Liver (tissue), 9 donors: ENCODE results near the gene ARID4A. TPM values are rescaled to one million over a fixed set of nuclear protein-coding genes. Genes with fewer than 3 reads are reported as not detected.
"Not testable (repeated sequence)": the region's sequence is repeated elsewhere in the genome, so short reads cannot be mapped to it uniquely, and the experiment has no call there.

Source experiments
- DNase-seq: peaks from one replicate; pipeline ENCODE4 v3.0.0-alpha.2; 2017; ENCODE audit warnings: low spot score
- H3K27ac ChIP-seq, 2 donors: one replicate each; pipeline ENCODE4 v1.7.0; 2013; ENCODE audit warnings: inconsistent platforms in 2 of 2, low read length in 2 of 2, control low read depth in 1 of 2, low read depth in 1 of 2, mild to moderate bottlenecking in 1 of 2
- H3K27me3 ChIP-seq, 4 donors: one replicate each; pipeline versions ENCODE4 v1.6.1 to v1.7.0; 2013; ENCODE audit warnings: low read length in 3 of 4, inconsistent platforms in 1 of 4, mild to moderate bottlenecking in 1 of 4, moderate library complexity in 1 of 4; ENCODE audit not compliant: control insufficient read depth in 4 of 4, insufficient read depth in 4 of 4
- H3K36me3 ChIP-seq, 4 donors: one replicate each; pipeline versions ENCODE4 v1.6.1 to v1.7.0; 2013; ENCODE audit warnings: low read length in 3 of 4, mild to moderate bottlenecking in 3 of 4, low read depth in 1 of 4, moderate library complexity in 1 of 4; ENCODE audit not compliant: control insufficient read depth in 4 of 4, insufficient read depth in 3 of 4
- H3K4me1 ChIP-seq, 4 donors: one replicate each; pipeline versions ENCODE4 v1.6.1 to v1.7.0; 2013; ENCODE audit warnings: low read length in 3 of 4, mild to moderate bottlenecking in 3 of 4, moderate library complexity in 1 of 4; ENCODE audit not compliant: control insufficient read depth in 4 of 4, insufficient read depth in 4 of 4
- H3K4me3 ChIP-seq, 3 donors: one replicate each; pipeline versions ENCODE4 v1.6.1 to v1.7.0; 2013; ENCODE audit warnings: low read length in 3 of 3, control low read depth in 1 of 3, low read depth in 1 of 3, mild to moderate bottlenecking in 1 of 3
- H3K9ac ChIP-seq, 2 donors: one replicate each; pipeline ENCODE4 v1.7.0; 2013; ENCODE audit warnings: low read length in 2 of 2, mild to moderate bottlenecking in 2 of 2, moderate library complexity in 2 of 2, control low read depth in 1 of 2, low read depth in 1 of 2
- H3K9me3 ChIP-seq, 4 donors: one replicate each; pipeline versions ENCODE4 v1.6.1 to v1.7.0; 2013; ENCODE audit warnings: low read length in 3 of 4; ENCODE audit not compliant: control insufficient read depth in 4 of 4
- ATF3 ChIP-seq: IDR thresholded peaks from 2 replicates; pipeline ENCODE4 v1.6.1; 2016; ENCODE audit warnings: antibody characterized with exemption
- EGR1 ChIP-seq, 2 donors: IDR thresholded peaks; 2 replicates each; pipeline ENCODE4 v1.6.1; 2016 to 2018; ENCODE audit warnings: antibody characterized with exemption in 2 of 2, low read depth in 2 of 2
- FOXA1 ChIP-seq: IDR thresholded peaks from 2 replicates; pipeline ENCODE4 v1.6.1; 2016; ENCODE audit warnings: antibody characterized with exemption
- FOXA2 ChIP-seq: IDR thresholded peaks from 2 replicates; pipeline ENCODE4 v1.6.1; 2016; ENCODE audit warnings: antibody characterized with exemption
- GABPA ChIP-seq, 2 donors: IDR thresholded peaks in 1 of 2; conservative IDR thresholded peaks in 1 of 2; 2 replicates each; pipeline ENCODE4 v1.6.1; 2016; ENCODE audit warnings: antibody characterized with exemption in 2 of 2, mild to moderate bottlenecking in 1 of 2, moderate library complexity in 1 of 2
- HNF4A ChIP-seq, 2 donors: conservative IDR thresholded peaks; 2 replicates each; pipeline ENCODE4 v1.6.1; 2016; ENCODE audit warnings: antibody characterized with exemption in 2 of 2, mild to moderate bottlenecking in 2 of 2
- HNF4G ChIP-seq: IDR thresholded peaks from 2 replicates; pipeline ENCODE4 v1.6.1; 2016; ENCODE audit warnings: antibody characterized with exemption
- JUND ChIP-seq, 2 donors: IDR thresholded peaks; 2 replicates each; pipeline ENCODE4 v1.6.1; 2016; ENCODE audit warnings: antibody characterized with exemption in 2 of 2
- MAX ChIP-seq: IDR thresholded peaks from 2 replicates; pipeline ENCODE4 v1.6.1; 2016; ENCODE audit warnings: antibody characterized with exemption
- NR2F2 ChIP-seq: IDR thresholded peaks from 2 replicates; pipeline ENCODE4 v1.6.1; 2016; ENCODE audit warnings: antibody characterized with exemption
- RAD21 ChIP-seq, 2 donors: IDR thresholded peaks; 2 replicates each; pipeline ENCODE4 v1.6.1; 2016; ENCODE audit warnings: antibody characterized with exemption in 2 of 2, mild to moderate bottlenecking in 2 of 2
- REST ChIP-seq: IDR thresholded peaks from 2 replicates; pipeline ENCODE4 v1.6.1; 2016; ENCODE audit warnings: antibody characterized with exemption, mild to moderate bottlenecking
- RXRA ChIP-seq, 2 donors: IDR thresholded peaks; 2 replicates each; pipeline ENCODE4 v1.6.1; 2017 to 2018; ENCODE audit warnings: antibody characterized with exemption in 2 of 2, mild to moderate bottlenecking in 1 of 2
- SP1 ChIP-seq: IDR thresholded peaks from 2 replicates; pipeline ENCODE4 v1.6.1; 2018; ENCODE audit warnings: antibody characterized with exemption, mild to moderate bottlenecking
- TAF1 ChIP-seq: conservative IDR thresholded peaks from 2 replicates; pipeline ENCODE4 v1.6.1; 2016; ENCODE audit warnings: antibody characterized with exemption, mild to moderate bottlenecking
- YY1 ChIP-seq: IDR thresholded peaks from 2 replicates; pipeline ENCODE4 v1.6.1; 2016; ENCODE audit warnings: antibody characterized with exemption, mild to moderate bottlenecking
- WGBS: extraction: QIAGEN DNeasy Blood & Tissue Kit; methylation state at CpG from one replicate; pipeline ENCODE4 v1.1.7; 2013; 5-methylcytosine and 5-hydroxymethylcytosine counted together
- polyA plus RNA-seq, 2 donors: library from polyadenylated mRNA; stranded (reverse) in 1 of 2; unstranded in 1 of 2; fragments of 200-250 nt in 1 of 2; fragments of >200 nt in 1 of 2; fragmentation: Nextera tagmentation in 1 of 2; extraction: Ambion mirVana in 1 of 2; gene quantifications; one replicate each; pipeline versions ENCODE4 v1.2.1 to v1.2.3, GENCODE V29; 2013 to 2015
- total RNA-seq, 2 donors: library from RNA; depleted of rRNA; stranded (reverse); fragments of >200 nt; gene quantifications; one replicate each; pipeline ENCODE4 v1.2.3, GENCODE V29; 2014
- TF ChIP-seq, protein P1 (sequence below): fragments of 150-350 bp; IDR thresholded peaks from 2 replicates; pipeline ENCODE4 v1.5.1; 2017; ENCODE audit warnings: improper control_type of control experiment, low read depth, low read length; ENCODE audit not compliant: missing input control
- TF ChIP-seq, protein P2 (sequence below): IDR thresholded peaks from 2 replicates; pipeline ENCODE4 v1.6.1; 2016; ENCODE audit warnings: antibody characterized with exemption
- donor health status: healthy.
- donor health status: healthy.
- donor health status: healthy.
- donor health status: healthy.
- donor health status: healthy.

The ARID4A gene
- total and polyA plus RNA-seq, 4 donors: 3.8 to 26.9 (median 12.0) TPM

- not testable (repeated sequence) for H3K9ac ChIP-seq, H3K27ac ChIP-seq, H3K4me1 ChIP-seq, H3K4me3 ChIP-seq, H3K27me3 ChIP-seq, DNase-seq, H3K9me3 ChIP-seq
- WGBS: 97% methylated on average over 3 of the region's 3 CpGs
- peaks cover 9 to 38% (median 31%) of the 10 kb centered on the region in 4 donors for H3K36me3 ChIP-seq
Measured at GRCh38 chr14:58343535-58343934, 45.2 kb downstream of the ARID4A start.

GRCh38 chr14:58353516-58354299, 55.4 kb downstream of the ARID4A start:
- H3K36me3 ChIP-seq: peaks cover 7 to 53% (median 37%) of the 10 kb centered on the region in 4 donors
- no peaks in the 10 kb centered on the region for H3K27me3 ChIP-seq
- H3K4me3 ChIP-seq: no peak overlapping the region
- peaks cover 0 to 2% (median under 1%) of the 10 kb centered on the region in 4 donors for H3K4me1 ChIP-seq
- H3K9ac ChIP-seq: no peak overlapping the region
- DNase-seq: no peak
- TF ChIP-seq HNF4G: no peak
- TF ChIP-seq JUND (IDR thresholded peaks at IDR 0.05): no peak
- TF ChIP-seq NR2F2: no peak
- no peak for TF ChIP-seq RAD21 (IDR thresholded peaks at IDR 0.05)
- no peak for TF ChIP-seq YY1
- TF ChIP-seq EGR1 (IDR thresholded peaks at IDR 0.05; ENCODE audit: low read depth in 2 of 2): no peak
- TF ChIP-seq, protein P1, sequence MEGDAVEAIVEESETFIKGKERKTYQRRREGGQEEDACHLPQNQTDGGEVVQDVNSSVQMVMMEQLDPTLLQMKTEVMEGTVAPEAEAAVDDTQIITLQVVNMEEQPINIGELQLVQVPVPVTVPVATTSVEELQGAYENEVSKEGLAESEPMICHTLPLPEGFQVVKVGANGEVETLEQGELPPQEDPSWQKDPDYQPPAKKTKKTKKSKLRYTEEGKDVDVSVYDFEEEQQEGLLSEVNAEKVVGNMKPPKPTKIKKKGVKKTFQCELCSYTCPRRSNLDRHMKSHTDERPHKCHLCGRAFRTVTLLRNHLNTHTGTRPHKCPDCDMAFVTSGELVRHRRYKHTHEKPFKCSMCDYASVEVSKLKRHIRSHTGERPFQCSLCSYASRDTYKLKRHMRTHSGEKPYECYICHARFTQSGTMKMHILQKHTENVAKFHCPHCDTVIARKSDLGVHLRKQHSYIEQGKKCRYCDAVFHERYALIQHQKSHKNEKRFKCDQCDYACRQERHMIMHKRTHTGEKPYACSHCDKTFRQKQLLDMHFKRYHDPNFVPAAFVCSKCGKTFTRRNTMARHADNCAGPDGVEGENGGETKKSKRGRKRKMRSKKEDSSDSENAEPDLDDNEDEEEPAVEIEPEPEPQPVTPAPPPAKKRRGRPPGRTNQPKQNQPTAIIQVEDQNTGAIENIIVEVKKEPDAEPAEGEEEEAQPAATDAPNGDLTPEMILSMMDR: no peak
- no peak for TF ChIP-seq MAX
- TF ChIP-seq GABPA (IDR thresholded peaks at IDR 0.05 in 1 of 2, conservative IDR thresholded peaks at IDR 0.05 in 1 of 2): no peak
- TF ChIP-seq TAF1: no peak
- no peak for TF ChIP-seq SP1
- TF ChIP-seq, protein P2, sequence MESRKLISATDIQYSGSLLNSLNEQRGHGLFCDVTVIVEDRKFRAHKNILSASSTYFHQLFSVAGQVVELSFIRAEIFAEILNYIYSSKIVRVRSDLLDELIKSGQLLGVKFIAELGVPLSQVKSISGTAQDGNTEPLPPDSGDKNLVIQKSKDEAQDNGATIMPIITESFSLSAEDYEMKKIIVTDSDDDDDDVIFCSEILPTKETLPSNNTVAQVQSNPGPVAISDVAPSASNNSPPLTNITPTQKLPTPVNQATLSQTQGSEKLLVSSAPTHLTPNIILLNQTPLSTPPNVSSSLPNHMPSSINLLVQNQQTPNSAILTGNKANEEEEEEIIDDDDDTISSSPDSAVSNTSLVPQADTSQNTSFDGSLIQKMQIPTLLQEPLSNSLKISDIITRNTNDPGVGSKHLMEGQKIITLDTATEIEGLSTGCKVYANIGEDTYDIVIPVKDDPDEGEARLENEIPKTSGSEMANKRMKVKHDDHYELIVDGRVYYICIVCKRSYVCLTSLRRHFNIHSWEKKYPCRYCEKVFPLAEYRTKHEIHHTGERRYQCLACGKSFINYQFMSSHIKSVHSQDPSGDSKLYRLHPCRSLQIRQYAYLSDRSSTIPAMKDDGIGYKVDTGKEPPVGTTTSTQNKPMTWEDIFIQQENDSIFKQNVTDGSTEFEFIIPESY: no peak
- TF ChIP-seq RXRA (IDR thresholded peaks at IDR 0.05): no peak
- TF ChIP-seq HNF4A (conservative IDR thresholded peaks at IDR 0.05): no peak
- no peak for TF ChIP-seq FOXA2
- TF ChIP-seq FOXA1: no peak
- no peak for TF ChIP-seq REST
- TF ChIP-seq ATF3: no peak
- no peak overlapping the region for H3K27ac ChIP-seq
- no peaks in the 10 kb centered on the region for H3K9me3 ChIP-seq
- WGBS: 75% methylated on average over 4 of the region's 4 CpGs
